Retinal pigment epithelial cell (primary cell): Measurements from ENCODE around the gene TBC1D10B.

ENCODE experiments used
- DNase-seq: peaks from one replicate; pipeline ENCODE4 v3.0.0-alpha.2; 2010; ENCODE audit warnings: low read depth
- H3K4me3 ChIP-seq: 2 replicates; pipeline ENCODE4 v1.5.1; 2011; ENCODE audit warnings: mild to moderate bottlenecking, low read length, control low read depth, moderate library complexity
- TF ChIP-seq, protein P1 (sequence below): conservative IDR thresholded peaks from 2 replicates; pipeline ENCODE4 v1.5.1; 2011; ENCODE audit warnings: low read depth, low read length, control low read depth, inconsistent platforms

TBC1D10B gene, protein sequence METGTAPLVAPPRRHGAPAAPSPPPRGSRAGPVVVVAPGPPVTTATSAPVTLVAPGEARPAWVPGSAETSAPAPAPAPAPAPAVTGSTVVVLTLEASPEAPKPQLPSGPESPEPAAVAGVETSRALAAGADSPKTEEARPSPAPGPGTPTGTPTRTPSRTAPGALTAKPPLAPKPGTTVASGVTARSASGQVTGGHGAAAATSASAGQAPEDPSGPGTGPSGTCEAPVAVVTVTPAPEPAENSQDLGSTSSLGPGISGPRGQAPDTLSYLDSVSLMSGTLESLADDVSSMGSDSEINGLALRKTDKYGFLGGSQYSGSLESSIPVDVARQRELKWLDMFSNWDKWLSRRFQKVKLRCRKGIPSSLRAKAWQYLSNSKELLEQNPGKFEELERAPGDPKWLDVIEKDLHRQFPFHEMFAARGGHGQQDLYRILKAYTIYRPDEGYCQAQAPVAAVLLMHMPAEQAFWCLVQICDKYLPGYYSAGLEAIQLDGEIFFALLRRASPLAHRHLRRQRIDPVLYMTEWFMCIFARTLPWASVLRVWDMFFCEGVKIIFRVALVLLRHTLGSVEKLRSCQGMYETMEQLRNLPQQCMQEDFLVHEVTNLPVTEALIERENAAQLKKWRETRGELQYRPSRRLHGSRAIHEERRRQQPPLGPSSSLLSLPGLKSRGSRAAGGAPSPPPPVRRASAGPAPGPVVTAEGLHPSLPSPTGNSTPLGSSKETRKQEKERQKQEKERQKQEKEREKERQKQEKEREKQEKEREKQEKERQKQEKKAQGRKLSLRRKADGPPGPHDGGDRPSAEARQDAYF

DNA sequence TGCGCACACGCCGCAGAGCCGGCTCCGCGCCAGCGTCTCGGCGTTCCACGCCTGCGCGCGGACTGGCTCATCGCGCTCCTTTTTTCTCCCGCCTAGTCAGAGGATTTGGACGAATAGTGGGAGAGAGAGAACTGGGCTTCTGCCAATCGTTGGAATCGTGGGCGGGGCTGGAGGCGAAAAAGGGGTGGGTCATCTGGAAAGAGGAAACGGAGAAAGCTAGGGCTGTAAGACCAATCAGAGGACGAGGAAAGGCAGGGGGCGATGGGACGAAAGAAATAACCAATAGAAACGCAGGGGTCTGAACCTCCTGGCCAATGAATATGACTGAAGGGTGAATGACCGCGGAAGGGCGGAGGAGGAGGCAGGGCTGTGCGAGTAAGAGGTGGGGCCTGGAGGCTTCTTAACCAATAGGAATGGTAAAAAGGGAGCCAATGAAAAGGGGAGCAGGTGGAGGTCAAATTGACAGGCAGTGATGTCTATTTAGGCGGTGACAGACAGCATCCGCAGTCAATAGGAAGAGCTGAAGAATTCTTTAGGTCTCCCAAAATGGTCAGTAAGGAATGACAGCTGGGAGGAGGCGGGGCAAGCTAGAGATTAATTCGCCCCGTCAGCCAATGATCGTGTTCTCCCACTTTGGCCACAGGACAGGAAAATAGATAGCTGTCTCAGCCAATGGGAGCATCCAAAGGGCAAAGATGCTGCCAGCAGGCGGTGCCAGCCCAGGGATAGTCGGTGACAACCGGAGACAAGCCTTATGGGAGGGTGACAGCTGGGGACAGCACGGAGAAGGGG, at the start of gene TBC1D10B:
TBC1D10B (minus strand) TSS at position 39 of the 792 bp plus-strand sequence. CDS start 311 bp downstream, outside the sequence.
- DNase-seq = peak; percentile 100

DNA sequence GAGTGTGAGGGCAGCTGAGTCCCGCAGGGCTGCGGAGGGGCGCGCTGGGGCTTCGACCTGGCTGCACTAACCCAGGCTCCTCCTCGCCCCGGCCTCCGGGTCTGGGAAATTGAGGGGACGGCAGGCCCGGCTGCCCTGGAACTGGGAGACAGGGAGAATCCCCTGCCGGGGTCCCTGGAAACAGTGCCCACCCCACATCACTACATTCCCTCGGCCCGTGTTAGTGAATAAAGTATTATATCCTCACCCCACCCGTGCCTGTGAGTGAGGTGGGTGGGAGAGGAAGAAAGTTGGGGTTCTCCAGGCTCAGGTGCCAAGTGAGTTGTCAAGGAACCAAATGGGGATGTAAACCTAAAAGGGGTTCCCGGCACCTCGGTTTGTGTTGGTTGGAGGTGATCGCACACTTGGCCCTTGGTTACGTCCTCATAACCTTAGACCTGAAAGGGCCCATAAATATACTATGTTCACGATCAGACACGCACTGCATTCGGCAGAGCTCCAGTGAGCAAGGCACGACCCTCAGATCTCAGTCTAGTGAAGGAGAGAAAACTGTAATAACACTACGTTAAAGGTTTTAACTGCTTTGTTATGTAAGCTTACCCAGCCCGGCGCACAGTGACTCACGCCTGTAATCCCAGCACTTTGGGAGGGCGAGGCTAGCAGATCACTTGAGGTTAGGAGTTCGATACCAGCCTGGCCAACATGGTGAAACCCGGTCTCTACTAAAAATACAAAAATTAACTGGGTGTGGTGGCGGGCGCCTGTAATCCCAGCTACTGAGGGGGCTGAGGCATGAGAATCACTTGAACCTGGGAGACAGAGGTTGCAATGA, 48.3 kb upstream of the TBC1D10B start:
- DNase-seq = no peak
- H3K4me3 ChIP-seq = peak overlapping the region; percentile 43
- TF ChIP-seq, protein P1, sequence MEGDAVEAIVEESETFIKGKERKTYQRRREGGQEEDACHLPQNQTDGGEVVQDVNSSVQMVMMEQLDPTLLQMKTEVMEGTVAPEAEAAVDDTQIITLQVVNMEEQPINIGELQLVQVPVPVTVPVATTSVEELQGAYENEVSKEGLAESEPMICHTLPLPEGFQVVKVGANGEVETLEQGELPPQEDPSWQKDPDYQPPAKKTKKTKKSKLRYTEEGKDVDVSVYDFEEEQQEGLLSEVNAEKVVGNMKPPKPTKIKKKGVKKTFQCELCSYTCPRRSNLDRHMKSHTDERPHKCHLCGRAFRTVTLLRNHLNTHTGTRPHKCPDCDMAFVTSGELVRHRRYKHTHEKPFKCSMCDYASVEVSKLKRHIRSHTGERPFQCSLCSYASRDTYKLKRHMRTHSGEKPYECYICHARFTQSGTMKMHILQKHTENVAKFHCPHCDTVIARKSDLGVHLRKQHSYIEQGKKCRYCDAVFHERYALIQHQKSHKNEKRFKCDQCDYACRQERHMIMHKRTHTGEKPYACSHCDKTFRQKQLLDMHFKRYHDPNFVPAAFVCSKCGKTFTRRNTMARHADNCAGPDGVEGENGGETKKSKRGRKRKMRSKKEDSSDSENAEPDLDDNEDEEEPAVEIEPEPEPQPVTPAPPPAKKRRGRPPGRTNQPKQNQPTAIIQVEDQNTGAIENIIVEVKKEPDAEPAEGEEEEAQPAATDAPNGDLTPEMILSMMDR = peak; percentile 19

More for the DNA sequence above, at the start of gene TBC1D10B:
- TF ChIP-seq, protein P1 = peak; percentile 27
- peak within 1 kb of the TSS; percentile 87 for H3K4me3 ChIP-seq

DNA sequence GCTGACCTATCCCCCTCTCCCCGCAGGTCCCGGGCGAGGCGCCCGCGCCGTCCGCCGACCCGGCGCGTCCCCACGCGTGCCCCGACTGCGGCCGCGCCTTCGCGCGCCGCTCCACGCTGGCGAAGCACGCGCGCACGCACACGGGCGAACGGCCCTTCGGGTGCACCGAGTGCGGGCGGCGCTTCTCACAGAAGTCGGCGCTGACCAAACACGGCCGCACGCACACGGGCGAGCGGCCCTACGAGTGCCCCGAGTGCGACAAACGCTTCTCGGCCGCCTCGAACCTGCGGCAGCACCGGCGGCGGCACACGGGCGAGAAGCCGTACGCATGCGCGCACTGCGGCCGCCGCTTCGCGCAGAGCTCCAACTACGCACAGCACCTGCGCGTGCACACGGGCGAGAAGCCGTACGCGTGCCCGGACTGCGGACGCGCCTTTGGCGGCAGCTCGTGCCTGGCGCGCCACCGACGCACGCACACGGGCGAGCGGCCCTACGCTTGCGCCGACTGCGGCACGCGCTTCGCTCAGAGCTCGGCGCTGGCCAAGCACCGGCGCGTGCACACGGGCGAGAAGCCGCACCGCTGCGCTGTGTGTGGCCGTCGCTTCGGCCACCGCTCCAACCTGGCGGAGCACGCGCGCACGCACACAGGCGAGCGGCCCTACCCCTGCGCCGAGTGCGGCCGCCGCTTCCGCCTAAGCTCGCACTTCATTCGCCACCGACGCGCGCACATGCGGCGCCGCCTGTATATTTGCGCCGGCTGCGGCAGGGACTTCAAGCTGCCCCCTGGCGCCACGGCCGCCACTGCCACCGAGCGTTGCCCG, 47.4 kb upstream of the TBC1D10B start:
- peak; percentile 71 for DNase-seq

DNA sequence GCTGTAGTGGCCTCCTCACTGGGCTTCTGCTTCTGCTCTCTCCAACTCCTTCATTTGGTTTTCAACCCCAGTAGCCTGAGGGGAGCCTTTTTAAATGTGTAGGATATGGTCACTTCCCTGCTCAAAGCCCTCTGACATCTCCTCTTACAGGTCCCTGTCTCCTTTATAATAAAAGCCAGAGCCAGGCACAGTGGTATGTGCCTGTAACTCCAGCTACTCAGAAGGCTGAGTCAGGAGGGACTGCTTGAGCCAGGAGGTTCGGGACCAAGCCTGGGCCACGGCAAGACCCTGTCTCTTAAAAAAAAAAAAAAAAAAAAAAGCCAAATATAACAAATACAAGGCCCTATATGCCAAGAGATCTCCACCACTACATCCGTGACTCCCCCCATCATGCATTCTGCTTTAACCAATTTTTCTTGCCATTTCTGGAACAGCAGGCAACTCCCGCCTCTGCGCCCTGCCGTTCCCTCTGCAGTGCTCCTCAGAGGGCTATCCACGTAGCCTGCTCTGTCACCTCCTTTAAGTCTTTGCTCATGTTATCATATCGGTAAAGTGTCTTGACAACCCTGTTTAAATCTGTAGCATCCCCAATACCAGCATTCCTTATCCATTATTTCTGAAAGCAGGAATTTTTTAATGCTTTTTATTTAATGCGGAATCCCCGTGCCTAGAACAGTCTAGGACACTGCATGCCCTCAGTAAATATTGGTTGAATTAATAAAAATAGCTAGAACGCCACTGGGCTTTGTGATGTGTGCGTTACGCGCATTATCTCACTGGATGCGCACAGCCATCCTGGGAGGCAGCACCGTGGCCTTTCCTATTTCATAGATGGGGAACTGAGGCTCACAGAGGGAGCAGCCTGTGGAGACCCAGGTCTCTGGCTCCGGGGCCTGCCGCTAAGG, 46.6 kb upstream of the TBC1D10B start:
- no peak for DNase-seq
- TF ChIP-seq, protein P1 = no peak
- H3K4me3 ChIP-seq = peak overlapping the region; percentile 43

More for the DNA sequence above, 47.4 kb upstream of the TBC1D10B start:
- TF ChIP-seq, protein P1 = no peak
- peak overlapping the region; percentile 43 for H3K4me3 ChIP-seq

DNA sequence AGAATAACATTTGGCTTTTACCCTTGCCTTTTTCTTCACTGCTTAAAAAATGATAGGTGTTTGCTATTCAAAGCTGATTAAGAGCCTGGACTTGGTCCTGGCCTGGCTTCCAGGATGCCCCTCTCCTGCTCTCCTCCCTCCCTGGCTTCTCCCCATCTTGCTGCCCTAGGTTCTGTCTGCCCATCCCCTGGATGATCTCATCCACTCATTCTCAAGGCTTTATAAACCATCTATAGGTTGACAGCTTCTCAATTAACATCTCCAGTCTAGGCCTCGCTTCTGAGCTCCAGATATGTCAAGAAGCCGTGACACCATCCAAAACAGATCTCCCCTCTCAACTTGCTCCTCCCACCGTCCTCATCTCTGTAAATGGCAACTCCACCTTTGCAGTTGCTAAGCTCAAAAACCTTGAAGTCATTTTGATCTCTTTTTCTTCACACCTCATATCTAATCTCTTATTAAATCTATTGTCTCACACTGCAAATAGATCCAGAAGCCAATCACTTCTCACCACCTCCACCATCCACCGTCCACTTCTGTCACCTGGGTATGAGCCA, 45.8 kb upstream of the TBC1D10B start:
- TF ChIP-seq, protein P1 = no peak

More for the DNA sequence above, 45.8 kb upstream of the TBC1D10B start:
- no peak for DNase-seq
- no peak overlapping the region for H3K4me3 ChIP-seq
